Measurements from ENCODE around the gene EMILIN1.
"Not testable (repeated sequence)": the region's sequence is repeated elsewhere in the genome, so short reads cannot be mapped to it uniquely, and the experiment has no call there.

The EMILIN1 gene

GRCh38 chr2:27054721-27055120, 23.7 kb upstream of the EMILIN1 start:
- no peak for DNase-seq (ENCODE audit: low spot score)

GRCh38 chr2:27057184-27057583, 21.2 kb upstream of the EMILIN1 start:
- no peak for DNase-seq (ENCODE audit: low spot score)

GRCh38 chr2:27058210-27058609, 20.2 kb upstream of the EMILIN1 start:
- DNase-seq (ENCODE audit: low spot score) = no peak

- no peak for DNase-seq (ENCODE audit: low spot score)
Observed at GRCh38 chr2:27059141-27059820, 19.1 kb upstream of the EMILIN1 start.

GRCh38 chr2:27060323-27060722, 18.1 kb upstream of the EMILIN1 start:
- DNase-seq (ENCODE audit: low spot score) = no peak

GRCh38 chr2:27065128-27065527, 13.3 kb upstream of the EMILIN1 start:
- no peak for DNase-seq (ENCODE audit: low spot score)

- DNase-seq (ENCODE audit: low spot score) = no peak
Observed at GRCh38 chr2:27067385-27067784, 11.0 kb upstream of the EMILIN1 start.

- DNase-seq (ENCODE audit: low spot score) = no peak
Observed at GRCh38 chr2:27069436-27069835, 9.0 kb upstream of the EMILIN1 start.

GRCh38 chr2:27069961-27070618, 8.3 kb upstream of the EMILIN1 start:
- no peak for DNase-seq (ENCODE audit: low spot score)

- no peak for DNase-seq (ENCODE audit: low spot score)
Observed at GRCh38 chr2:27070653-27071276, 7.7 kb upstream of the EMILIN1 start.

GRCh38 chr2:27071277-27071989, 7.0 kb upstream of the EMILIN1 start, which contains the start of gene OST4:
Gene OST4, minus strand, starts transcription at chr2:27071654.
- peak; percentile 94 for DNase-seq (ENCODE audit: low spot score)

- DNase-seq (ENCODE audit: low spot score) = no peak
Observed at GRCh38 chr2:27071990-27072830, 6.2 kb upstream of the EMILIN1 start.

GRCh38 chr2:27072920-27073319, 5.5 kb upstream of the EMILIN1 start:
- no peak for DNase-seq (ENCODE audit: low spot score)

GRCh38 chr2:27073782-27074181, 4.6 kb upstream of the EMILIN1 start:
- no peak for DNase-seq (ENCODE audit: low spot score)

- DNase-seq (ENCODE audit: low spot score) = no peak
Observed at GRCh38 chr2:27074738-27075565, 3.5 kb upstream of the EMILIN1 start.

- DNase-seq (ENCODE audit: low spot score) = not testable (repeated sequence)
Observed at GRCh38 chr2:27075566-27075871, 2.9 kb upstream of the EMILIN1 start.

GRCh38 chr2:27076323-27076722, 2.1 kb upstream of the EMILIN1 start:
- no peak for DNase-seq (ENCODE audit: low spot score)

GRCh38 chr2:27077231-27077630, 1.2 kb upstream of the EMILIN1 start:
- DNase-seq (ENCODE audit: low spot score) = no peak

- no peak for DNase-seq (ENCODE audit: low spot score)
Observed at GRCh38 chr2:27079233-27080139, 1.1 kb downstream of the EMILIN1 start.

- no peak for DNase-seq (ENCODE audit: low spot score)
Observed at GRCh38 chr2:27080140-27080469, 1.7 kb downstream of the EMILIN1 start.

Measured in pons (tissue), 1 donor.